Mesothelial cell of epicardium (in vitro differentiated cells): ENCODE data around the gene RAB27B. TPM values are rescaled to one million over a fixed set of nuclear protein-coding genes. Genes with fewer than 3 reads are reported as not detected.

Source experiments
- DNase-seq, 2 experiments: peaks; one replicate each; pipeline ENCODE4 v3.0.0; 2021; ENCODE audit warnings: low spot score in 2 of 2; ENCODE audit not compliant: unreplicated experiment in 2 of 2
- H3K27ac Mint-ChIP-seq: 2 replicates; pipeline ENCODE4 v1.8.0; 2021; ENCODE audit warnings: mixed read lengths
- H3K27me3 Mint-ChIP-seq: 2 replicates; pipeline ENCODE4 v1.8.0; 2021; ENCODE audit warnings: low read depth, mixed read lengths
- H3K36me3 Mint-ChIP-seq: 2 replicates; pipeline ENCODE4 v1.8.0; 2021; ENCODE audit warnings: mixed read lengths
- H3K4me1 Mint-ChIP-seq: 2 replicates; pipeline ENCODE4 v1.8.0; 2021; ENCODE audit warnings: mixed read lengths
- H3K4me3 Mint-ChIP-seq: 2 replicates; pipeline ENCODE4 v1.8.0; 2021; ENCODE audit warnings: mild to moderate bottlenecking, moderate library complexity, mixed read lengths
- H3K9me3 Mint-ChIP-seq: 2 replicates; pipeline ENCODE4 v1.8.0; 2021; ENCODE audit warnings: mixed read lengths
- total RNA-seq: library from RNA; stranded (reverse); gene quantifications from 3 replicates; pipeline ENCODE4 v1.2.1, GENCODE V29; 2021
- TF ChIP-seq, protein P1 (sequence below): fragments of 200-600 bp; sonication (generic); IDR thresholded peaks from one replicate; pipeline ENCODE4 v1.5.0; 2021; ENCODE audit warnings: antibody characterized with exemption; ENCODE audit not compliant: unreplicated experiment

Gene RAB27B
- total RNA-seq, 1 donor from 2014 or later, result 0.98 TPM

- Mint-ChIP-seq H3K27me3 (peaks cover 15% of the 10 kb centered on the region), H3K36me3 (no peaks in the 10 kb centered on the region), H3K27ac (no peak overlapping the region), H3K4me3 (no peak overlapping the region), H3K9me3 (peaks cover 13% of the 10 kb centered on the region), H3K4me1 (peaks cover 5% of the 10 kb centered on the region)
- no peak for DNase-seq
- TF ChIP-seq, protein P1, sequence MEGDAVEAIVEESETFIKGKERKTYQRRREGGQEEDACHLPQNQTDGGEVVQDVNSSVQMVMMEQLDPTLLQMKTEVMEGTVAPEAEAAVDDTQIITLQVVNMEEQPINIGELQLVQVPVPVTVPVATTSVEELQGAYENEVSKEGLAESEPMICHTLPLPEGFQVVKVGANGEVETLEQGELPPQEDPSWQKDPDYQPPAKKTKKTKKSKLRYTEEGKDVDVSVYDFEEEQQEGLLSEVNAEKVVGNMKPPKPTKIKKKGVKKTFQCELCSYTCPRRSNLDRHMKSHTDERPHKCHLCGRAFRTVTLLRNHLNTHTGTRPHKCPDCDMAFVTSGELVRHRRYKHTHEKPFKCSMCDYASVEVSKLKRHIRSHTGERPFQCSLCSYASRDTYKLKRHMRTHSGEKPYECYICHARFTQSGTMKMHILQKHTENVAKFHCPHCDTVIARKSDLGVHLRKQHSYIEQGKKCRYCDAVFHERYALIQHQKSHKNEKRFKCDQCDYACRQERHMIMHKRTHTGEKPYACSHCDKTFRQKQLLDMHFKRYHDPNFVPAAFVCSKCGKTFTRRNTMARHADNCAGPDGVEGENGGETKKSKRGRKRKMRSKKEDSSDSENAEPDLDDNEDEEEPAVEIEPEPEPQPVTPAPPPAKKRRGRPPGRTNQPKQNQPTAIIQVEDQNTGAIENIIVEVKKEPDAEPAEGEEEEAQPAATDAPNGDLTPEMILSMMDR, result no peak
Measured at GRCh38 chr18:54871231-54871630, 43.0 kb downstream of the RAB27B start.

DNA sequence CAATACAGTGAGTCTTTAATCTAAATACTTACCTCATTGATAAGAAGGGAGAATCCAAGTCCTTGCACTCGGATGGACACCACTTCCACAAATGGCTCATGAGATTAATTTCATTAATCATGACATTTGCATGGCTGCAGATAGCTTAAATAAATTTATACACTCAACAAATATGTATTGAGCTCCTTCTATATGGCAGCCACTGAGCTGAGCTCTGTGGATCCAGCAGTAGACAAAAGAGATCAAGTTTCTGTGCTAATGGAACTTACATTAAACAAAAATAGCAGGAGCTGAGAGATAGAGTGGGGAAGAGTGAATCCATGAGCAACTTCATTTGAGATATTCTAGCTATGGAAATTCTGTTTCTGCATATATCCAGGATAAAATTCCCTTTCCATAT lies 44.4 kb downstream of the RAB27B start:
- Mint-ChIP-seq H3K9me3 (peaks cover 13% of the 10 kb centered on the region), H3K27me3 (peaks cover 12% of the 10 kb centered on the region), H3K27ac (no peak overlapping the region), H3K4me1 (peaks cover 5% of the 10 kb centered on the region), H3K36me3 (no peaks in the 10 kb centered on the region), H3K4me3 (no peak overlapping the region)
- TF ChIP-seq, protein P1, result no peak
- DNase-seq, result no peak

- peaks cover 10% of the 10 kb centered on the region for H3K9me3 Mint-ChIP-seq
- no peak overlapping the region for H3K27ac Mint-ChIP-seq
- no peak for DNase-seq
- no peaks in the 10 kb centered on the region for H3K36me3 Mint-ChIP-seq
- TF ChIP-seq, protein P1, result no peak
- H3K4me3 Mint-ChIP-seq, result no peak overlapping the region
- peaks cover 7% of the 10 kb centered on the region for H3K4me1 Mint-ChIP-seq
- H3K27me3 Mint-ChIP-seq, result peaks cover 10% of the 10 kb centered on the region
Measured at GRCh38 chr18:54873884-54874255, 45.6 kb downstream of the RAB27B start.

DNA sequence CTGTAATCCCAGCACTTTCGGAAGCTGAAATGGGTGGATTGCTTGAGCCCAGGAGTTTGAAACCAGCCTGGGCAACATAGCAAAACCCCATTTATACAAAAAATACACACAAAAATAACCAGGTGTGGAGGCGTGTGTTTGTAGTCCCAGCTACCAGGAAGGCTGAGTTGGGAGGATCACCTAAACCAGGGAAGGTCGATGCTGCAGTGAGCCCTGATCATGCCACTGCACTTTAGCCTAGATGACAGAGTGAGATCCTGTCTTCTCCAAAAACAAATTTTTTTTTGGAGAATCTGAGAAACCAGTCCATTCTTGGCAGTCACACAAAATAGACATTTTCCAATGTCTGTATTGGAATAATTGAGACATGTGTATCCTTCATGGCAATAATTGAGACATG lies 46.8 kb downstream of the RAB27B start:
- TF ChIP-seq, protein P1, result no peak
- peaks cover 9% of the 10 kb centered on the region for H3K9me3 Mint-ChIP-seq
- no peak overlapping the region for H3K4me3 Mint-ChIP-seq
- no peak overlapping the region for H3K27ac Mint-ChIP-seq
- DNase-seq, result no peak
- no peaks in the 10 kb centered on the region for H3K36me3 Mint-ChIP-seq
- H3K27me3 Mint-ChIP-seq, result peaks cover 6% of the 10 kb centered on the region
- H3K4me1 Mint-ChIP-seq, result peaks cover 16% of the 10 kb centered on the region

DNA sequence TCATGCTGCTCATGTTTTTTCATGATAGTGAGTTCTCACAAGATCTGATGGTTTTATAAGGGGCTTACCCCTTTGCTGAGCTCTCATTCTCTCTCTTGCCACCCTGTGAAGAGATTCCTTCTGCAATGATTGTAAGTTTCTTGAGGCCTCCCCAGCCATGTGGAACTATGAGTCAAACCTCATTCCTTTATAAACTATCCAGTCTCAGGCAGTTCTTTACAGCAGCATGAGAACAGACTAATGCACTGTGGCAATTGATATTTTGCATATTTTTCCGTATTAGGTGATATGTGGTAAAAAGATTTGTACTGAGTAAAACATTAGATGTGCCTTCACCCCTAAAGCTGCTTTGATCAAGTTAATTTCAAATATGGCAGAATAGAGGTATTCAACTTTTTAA lies 48.8 kb downstream of the RAB27B start:
- Mint-ChIP-seq H3K9me3 (no peaks in the 10 kb centered on the region), H3K36me3 (no peaks in the 10 kb centered on the region), H3K4me3 (no peak overlapping the region), H3K27ac (no peak overlapping the region), H3K4me1 (peaks cover 28% of the 10 kb centered on the region), H3K27me3 (peaks cover 6% of the 10 kb centered on the region)
- TF ChIP-seq, protein P1, result no peak
- DNase-seq, result no peak

GRCh38 chr18:54878159-54878622 lies 49.9 kb downstream of the RAB27B start:
- H3K4me3 Mint-ChIP-seq, result no peak overlapping the region
- DNase-seq, result no peak
- peaks cover 28% of the 10 kb centered on the region for H3K4me1 Mint-ChIP-seq
- no peaks in the 10 kb centered on the region for H3K9me3 Mint-ChIP-seq
- no peak overlapping the region for H3K27ac Mint-ChIP-seq
- no peaks in the 10 kb centered on the region for H3K36me3 Mint-ChIP-seq
- TF ChIP-seq, protein P1, result no peak
- peaks cover 11% of the 10 kb centered on the region for H3K27me3 Mint-ChIP-seq
